ENCODE measurements around the gene ENO1.

ENO1 gene

DNA sequence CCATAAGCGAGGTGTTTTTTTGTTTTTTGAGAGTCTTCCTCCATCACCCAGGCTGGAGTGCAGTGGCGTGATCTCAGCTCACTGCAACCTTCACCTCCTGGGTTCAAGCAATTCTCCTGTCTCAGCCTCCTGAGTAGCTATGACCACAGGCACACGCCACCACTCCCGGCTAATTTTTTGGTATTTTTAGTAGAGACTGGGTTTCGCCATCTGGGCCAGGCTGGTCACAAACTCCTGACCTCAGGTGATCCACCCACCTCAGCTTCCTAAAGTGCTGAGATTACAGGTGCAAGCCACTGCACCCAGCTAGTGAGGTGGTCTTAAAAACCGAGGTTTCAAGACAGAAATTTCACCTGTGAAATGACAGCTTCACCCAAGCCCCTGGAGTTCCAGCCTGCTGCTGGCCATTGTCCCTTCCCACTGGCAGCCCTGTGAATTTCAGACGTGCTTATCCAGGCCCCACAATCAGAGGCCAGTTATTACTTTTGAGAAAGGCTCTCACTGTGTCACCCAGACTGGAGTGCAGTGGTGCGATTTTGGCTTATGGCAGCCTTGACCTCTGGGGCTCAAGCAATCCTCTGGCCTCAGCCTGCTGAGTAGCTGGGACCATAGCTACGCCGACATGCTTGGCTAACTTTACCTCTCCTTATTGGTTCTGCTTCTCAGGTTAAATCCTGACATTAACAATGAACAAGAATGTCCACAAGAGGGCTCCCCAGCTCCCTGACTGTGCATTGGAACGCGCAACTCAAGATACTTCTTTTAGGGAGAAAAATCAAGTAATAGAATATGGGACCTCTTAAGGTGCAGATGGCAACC is 19.4 kb downstream of the ENO1 start:
- TF ChIP-seq TOX (CRISPR knock-in tag; IDR thresholded peaks at IDR 0.05; ENCODE audit: borderline replicate concordance): no peak
- peak; percentile 37 for ATAC-seq

GRCh38 chr1:8858112-8858668 is 20.3 kb downstream of the ENO1 start:
- ATAC-seq: peak; percentile 59
- TF ChIP-seq ZNF565 (CRISPR knock-in tag; conservative IDR thresholded peaks at IDR 0.05; ENCODE audit: low read depth) (no peak), ZC3H10 (CRISPR knock-in tag; IDR thresholded peaks at IDR 0.05) (peak; percentile 77; the same call in 1 of the 2 replicates), PATZ1 (CRISPR knock-in tag; IDR thresholded peaks at IDR 0.05; ENCODE audit: borderline replicate concordance) (no peak; the same call in 1 of the 2 replicates), RARB (CRISPR knock-in tag; IDR thresholded peaks at IDR 0.05) (peak; percentile 78; the same call in 1 of the 2 replicates), CREB5 (CRISPR knock-in tag; IDR thresholded peaks at IDR 0.05; ENCODE audit: low read depth) (no peak), CSRNP3 (CRISPR knock-in tag; IDR thresholded peaks at IDR 0.05) (peak; percentile 44; the same call in 1 of the 2 replicates), TOX (CRISPR knock-in tag; IDR thresholded peaks at IDR 0.05; ENCODE audit: borderline replicate concordance) (peak; percentile 77), ZNF70 (CRISPR knock-in tag; IDR thresholded peaks at IDR 0.05) (no peak), ARNTL (CRISPR knock-in tag; IDR thresholded peaks at IDR 0.05; ENCODE audit: borderline replicate concordance, low read depth) (no peak)
- TF ChIP-seq, protein P1, sequence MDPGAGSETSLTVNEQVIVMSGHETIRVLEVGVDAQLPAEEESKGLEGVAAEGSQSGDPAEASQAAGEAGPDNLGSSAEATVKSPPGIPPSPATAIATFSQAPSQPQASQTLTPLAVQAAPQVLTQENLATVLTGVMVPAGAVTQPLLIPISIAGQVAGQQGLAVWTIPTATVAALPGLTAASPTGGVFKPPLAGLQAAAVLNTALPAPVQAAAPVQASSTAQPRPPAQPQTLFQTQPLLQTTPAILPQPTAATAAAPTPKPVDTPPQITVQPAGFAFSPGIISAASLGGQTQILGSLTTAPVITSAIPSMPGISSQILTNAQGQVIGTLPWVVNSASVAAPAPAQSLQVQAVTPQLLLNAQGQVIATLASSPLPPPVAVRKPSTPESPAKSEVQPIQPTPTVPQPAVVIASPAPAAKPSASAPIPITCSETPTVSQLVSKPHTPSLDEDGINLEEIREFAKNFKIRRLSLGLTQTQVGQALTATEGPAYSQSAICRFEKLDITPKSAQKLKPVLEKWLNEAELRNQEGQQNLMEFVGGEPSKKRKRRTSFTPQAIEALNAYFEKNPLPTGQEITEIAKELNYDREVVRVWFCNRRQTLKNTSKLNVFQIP (CRISPR knock-in tag; IDR thresholded peaks at IDR 0.05; ENCODE audit: borderline replicate concordance, low read depth): peak; percentile 7; the same call in 1 of the 2 replicates
- TF ChIP-seq, protein P2, sequence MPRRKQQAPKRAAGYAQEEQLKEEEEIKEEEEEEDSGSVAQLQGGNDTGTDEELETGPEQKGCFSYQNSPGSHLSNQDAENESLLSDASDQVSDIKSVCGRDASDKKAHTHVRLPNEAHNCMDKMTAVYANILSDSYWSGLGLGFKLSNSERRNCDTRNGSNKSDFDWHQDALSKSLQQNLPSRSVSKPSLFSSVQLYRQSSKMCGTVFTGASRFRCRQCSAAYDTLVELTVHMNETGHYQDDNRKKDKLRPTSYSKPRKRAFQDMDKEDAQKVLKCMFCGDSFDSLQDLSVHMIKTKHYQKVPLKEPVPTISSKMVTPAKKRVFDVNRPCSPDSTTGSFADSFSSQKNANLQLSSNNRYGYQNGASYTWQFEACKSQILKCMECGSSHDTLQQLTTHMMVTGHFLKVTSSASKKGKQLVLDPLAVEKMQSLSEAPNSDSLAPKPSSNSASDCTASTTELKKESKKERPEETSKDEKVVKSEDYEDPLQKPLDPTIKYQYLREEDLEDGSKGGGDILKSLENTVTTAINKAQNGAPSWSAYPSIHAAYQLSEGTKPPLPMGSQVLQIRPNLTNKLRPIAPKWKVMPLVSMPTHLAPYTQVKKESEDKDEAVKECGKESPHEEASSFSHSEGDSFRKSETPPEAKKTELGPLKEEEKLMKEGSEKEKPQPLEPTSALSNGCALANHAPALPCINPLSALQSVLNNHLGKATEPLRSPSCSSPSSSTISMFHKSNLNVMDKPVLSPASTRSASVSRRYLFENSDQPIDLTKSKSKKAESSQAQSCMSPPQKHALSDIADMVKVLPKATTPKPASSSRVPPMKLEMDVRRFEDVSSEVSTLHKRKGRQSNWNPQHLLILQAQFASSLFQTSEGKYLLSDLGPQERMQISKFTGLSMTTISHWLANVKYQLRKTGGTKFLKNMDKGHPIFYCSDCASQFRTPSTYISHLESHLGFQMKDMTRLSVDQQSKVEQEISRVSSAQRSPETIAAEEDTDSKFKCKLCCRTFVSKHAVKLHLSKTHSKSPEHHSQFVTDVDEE (CRISPR knock-in tag; IDR thresholded peaks at IDR 0.05): no peak

DNA sequence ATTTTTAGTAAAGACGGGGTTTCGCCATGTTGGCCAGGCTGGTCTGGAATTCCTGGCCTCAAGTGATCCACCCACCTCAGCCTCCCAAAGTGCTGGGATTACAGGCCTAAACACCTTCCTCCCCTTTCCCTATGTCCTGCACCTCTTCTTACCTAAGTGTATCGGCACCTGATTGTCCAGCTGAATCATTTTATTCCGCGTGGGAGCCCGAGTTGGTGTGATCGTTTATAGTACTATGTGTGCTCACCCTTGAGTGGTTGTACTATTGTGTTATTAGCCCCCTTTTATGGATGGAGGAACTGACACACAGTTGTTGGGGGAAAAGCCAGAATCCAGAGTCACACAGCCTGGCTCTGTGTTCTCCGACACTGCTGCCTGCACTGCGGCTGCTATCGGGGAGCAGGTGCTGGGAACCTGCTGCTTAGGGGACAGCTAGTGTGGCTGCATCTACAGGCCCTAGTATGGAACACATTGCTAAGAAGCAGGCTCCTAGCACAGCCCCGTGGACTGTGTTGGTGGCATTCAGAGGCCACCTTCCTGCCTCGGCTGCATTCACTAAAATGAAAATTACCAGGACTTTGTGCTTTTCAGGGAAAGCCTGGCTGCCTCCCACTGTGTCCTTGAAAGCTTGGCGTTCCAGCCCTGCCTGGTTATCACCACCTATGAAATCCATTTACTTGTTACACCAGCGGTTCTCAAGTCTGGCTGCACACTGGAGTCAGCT is 21.6 kb downstream of the ENO1 start:
- ATAC-seq: peak; percentile 1
- TF ChIP-seq TOX (CRISPR knock-in tag; IDR thresholded peaks at IDR 0.05; ENCODE audit: borderline replicate concordance) (no peak), SNAI2 (CRISPR knock-in tag; IDR thresholded peaks at IDR 0.05) (no peak), BACH2 (CRISPR knock-in tag; IDR thresholded peaks at IDR 0.05; ENCODE audit: borderline replicate concordance) (no peak), ISL1 (CRISPR knock-in tag; IDR thresholded peaks at IDR 0.05) (no peak), ZNF565 (CRISPR knock-in tag; conservative IDR thresholded peaks at IDR 0.05; ENCODE audit: low read depth) (no peak), TCF4 (CRISPR knock-in tag; IDR thresholded peaks at IDR 0.05; ENCODE audit: borderline replicate concordance) (no peak), CSRNP3 (CRISPR knock-in tag; IDR thresholded peaks at IDR 0.05) (no peak), ARNTL (CRISPR knock-in tag; IDR thresholded peaks at IDR 0.05; ENCODE audit: borderline replicate concordance, low read depth) (no peak)

Measured in SK-N-SH treated with all-trans-retinoic acid at 6 μM for 48 hours (cell line).